Breast epithelium (tissue), 4 donors: ENCODE measurements around the gene KIAA0513. TPM values are rescaled to one million over a fixed set of nuclear protein-coding genes. Genes with fewer than 3 reads are reported as not detected.

Experiments used
- DNase-seq, 2 donors: peaks; one replicate each; pipeline ENCODE4 v3.0.0-alpha.2; 2019; ENCODE audit warnings: low spot score in 2 of 2
- H3K27ac ChIP-seq, 2 donors: fragments of 200-600 bp; sonication (generic) in 1 of 2; one replicate each; pipeline ENCODE4 v1.5.1; 2016 to 2019; ENCODE audit warnings: mild to moderate bottlenecking in 1 of 2
- H3K27me3 ChIP-seq, 2 donors: fragments of 200-600 bp; sonication (generic) in 1 of 2; one replicate each; pipeline versions ENCODE4 v1.5.1 to v1.6.0; 2017 to 2019; ENCODE audit warnings: control low read depth in 1 of 2, mild to moderate bottlenecking in 1 of 2
- H3K36me3 ChIP-seq: fragments of 200-600 bp; one replicate; pipeline ENCODE4 v1.5.1; 2019
- H3K4me1 ChIP-seq, 2 donors: fragments of 200-600 bp; sonication (generic); one replicate each; pipeline ENCODE4 v1.5.1; 2016 to 2019; ENCODE audit warnings: control low read depth in 1 of 2
- H3K4me3 ChIP-seq, 3 donors: fragments of 200-600 bp; sonication (generic); 1 replicate in 2 of 3; 2 replicates in 1 of 3; pipeline ENCODE4 v1.5.1; 2016 to 2019; ENCODE audit warnings: mild to moderate bottlenecking in 3 of 3, moderate library complexity in 2 of 3
- H3K9me3 ChIP-seq, 2 donors: fragments of 200-600 bp; sonication (generic) in 1 of 2; one replicate each; pipeline ENCODE4 v1.5.1; 2016 to 2019; ENCODE audit warnings: control low read depth in 1 of 2
- POLR2A ChIP-seq: fragments of 450-650 bp; IDR thresholded peaks from one replicate; pipeline ENCODE4 v1.6.1; 2016; ENCODE audit warnings: antibody characterized with exemption, mild to moderate bottlenecking, moderate library complexity
- POLR2AphosphoS5 ChIP-seq, 3 donors: sonication (generic); formaldehyde crosslinking; IDR thresholded peaks; one replicate each; pipeline ENCODE4 v1.6.1; 2017; ENCODE audit warnings: antibody characterized with exemption in 3 of 3
- intact Hi-C: fragments of 100-400 bp; cut with DNase I; formaldehyde crosslinking; loops from one replicate; pipeline ENCODE4 v1.15.1; 2023; ENCODE audit warnings: low total_unique reads
- total RNA-seq, 3 donors: library from RNA; depleted of rRNA; stranded (reverse); fragments of >200 nt; gene quantifications; one replicate each; pipeline ENCODE4 v1.1.0, GENCODE V29; 2016
- TF ChIP-seq, protein P1 (sequence below), 3 donors: fragments of 450-650 bp; IDR thresholded peaks; one replicate each; pipeline ENCODE4 v1.5.1; 2016 to 2017; ENCODE audit warnings: antibody characterized with exemption in 3 of 3, mild to moderate bottlenecking in 3 of 3, moderate library complexity in 3 of 3

Gene KIAA0513
- total RNA-seq, 3 donors from 2014 or later = 7.6 to 16.2 (median 10.8) TPM

GRCh38 chr16:85005285-85006069 lies 22.1 kb upstream of the KIAA0513 start:
- no peak for DNase-seq
- TF ChIP-seq POLR2AphosphoS5 (IDR thresholded peaks at IDR 0.05) = peak in 1 of 3 donors; percentile 39
- no peak for TF ChIP-seq POLR2A
- TF ChIP-seq, protein P1, sequence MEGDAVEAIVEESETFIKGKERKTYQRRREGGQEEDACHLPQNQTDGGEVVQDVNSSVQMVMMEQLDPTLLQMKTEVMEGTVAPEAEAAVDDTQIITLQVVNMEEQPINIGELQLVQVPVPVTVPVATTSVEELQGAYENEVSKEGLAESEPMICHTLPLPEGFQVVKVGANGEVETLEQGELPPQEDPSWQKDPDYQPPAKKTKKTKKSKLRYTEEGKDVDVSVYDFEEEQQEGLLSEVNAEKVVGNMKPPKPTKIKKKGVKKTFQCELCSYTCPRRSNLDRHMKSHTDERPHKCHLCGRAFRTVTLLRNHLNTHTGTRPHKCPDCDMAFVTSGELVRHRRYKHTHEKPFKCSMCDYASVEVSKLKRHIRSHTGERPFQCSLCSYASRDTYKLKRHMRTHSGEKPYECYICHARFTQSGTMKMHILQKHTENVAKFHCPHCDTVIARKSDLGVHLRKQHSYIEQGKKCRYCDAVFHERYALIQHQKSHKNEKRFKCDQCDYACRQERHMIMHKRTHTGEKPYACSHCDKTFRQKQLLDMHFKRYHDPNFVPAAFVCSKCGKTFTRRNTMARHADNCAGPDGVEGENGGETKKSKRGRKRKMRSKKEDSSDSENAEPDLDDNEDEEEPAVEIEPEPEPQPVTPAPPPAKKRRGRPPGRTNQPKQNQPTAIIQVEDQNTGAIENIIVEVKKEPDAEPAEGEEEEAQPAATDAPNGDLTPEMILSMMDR (IDR thresholded peaks at IDR 0.05) = no peak
- Histone ChIP-seq H3K27me3 (no peaks in the 10 kb centered on the region), H3K36me3 (no peaks in the 10 kb centered on the region), H3K27ac (peak overlapping the region; percentile 83 to 85), H3K9me3 (no peaks in the 10 kb centered on the region), H3K4me1 (peaks cover 10 to 22% of the 10 kb centered on the region in 2 donors), H3K4me3 (peak overlapping the region in 1 of 3 donors; percentile 15)
- intact Hi-C loops = no loop called here

DNA sequence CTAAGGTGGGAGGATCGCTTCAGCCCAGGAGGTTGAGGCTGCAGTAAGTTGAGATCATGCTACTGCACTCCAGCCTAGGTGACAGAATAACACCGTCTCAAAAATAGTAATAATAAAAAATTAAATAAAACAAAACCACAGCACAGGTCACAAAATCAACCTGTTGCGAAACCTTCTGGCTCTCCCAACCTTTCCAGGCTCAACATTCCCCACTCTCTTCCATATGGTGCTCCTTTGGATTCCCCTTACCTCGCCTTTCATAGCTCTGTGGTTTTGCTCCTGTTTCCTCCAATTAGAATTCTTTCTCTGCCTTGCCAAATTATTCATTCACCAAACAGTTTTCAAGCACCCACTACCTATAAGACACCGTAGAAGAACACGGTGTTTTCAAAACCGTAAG lies 21.0 kb upstream of the KIAA0513 start:
- peak overlapping the region; percentile 61 to 83 for H3K27ac ChIP-seq
- intact Hi-C loops = no loop called here
- H3K4me1 ChIP-seq = peaks cover 6 to 18% of the 10 kb centered on the region in 2 donors
- DNase-seq = no peak
- TF ChIP-seq POLR2AphosphoS5 (IDR thresholded peaks at IDR 0.05) (no peak), POLR2A (no peak)
- TF ChIP-seq, protein P1 (IDR thresholded peaks at IDR 0.05) = no peak
- no peaks in the 10 kb centered on the region for H3K36me3 ChIP-seq
- H3K9me3 ChIP-seq = no peaks in the 10 kb centered on the region
- H3K27me3 ChIP-seq = no peaks in the 10 kb centered on the region
- H3K4me3 ChIP-seq = no peak overlapping the region

GRCh38 chr16:85007496-85008214 lies 19.9 kb upstream of the KIAA0513 start:
- no peak for DNase-seq
- Histone ChIP-seq H3K4me1 (peaks cover 6 to 18% of the 10 kb centered on the region in 2 donors), H3K36me3 (no peaks in the 10 kb centered on the region), H3K4me3 (no peak overlapping the region), H3K27me3 (no peaks in the 10 kb centered on the region), H3K9me3 (no peaks in the 10 kb centered on the region), H3K27ac (peak overlapping the region; percentile 34 to 61)
- intact Hi-C loops = no loop called here
- TF ChIP-seq POLR2A = no peak
- TF ChIP-seq, protein P1 (IDR thresholded peaks at IDR 0.05) = no peak
- TF ChIP-seq POLR2AphosphoS5 (IDR thresholded peaks at IDR 0.05) = no peak

GRCh38 chr16:85008271-85008670 lies 19.3 kb upstream of the KIAA0513 start:
- H3K4me1 ChIP-seq = peaks cover 6 to 18% of the 10 kb centered on the region in 2 donors
- no peaks in the 10 kb centered on the region for H3K27me3 ChIP-seq
- intact Hi-C loops = no loop called here
- H3K9me3 ChIP-seq = no peaks in the 10 kb centered on the region
- peak overlapping the region; percentile 34 to 61 for H3K27ac ChIP-seq
- H3K4me3 ChIP-seq = no peak overlapping the region
- TF ChIP-seq POLR2AphosphoS5 (IDR thresholded peaks at IDR 0.05) (no peak), POLR2A (no peak)
- TF ChIP-seq, protein P1 (IDR thresholded peaks at IDR 0.05) = no peak
- no peaks in the 10 kb centered on the region for H3K36me3 ChIP-seq
- DNase-seq = no peak

DNA sequence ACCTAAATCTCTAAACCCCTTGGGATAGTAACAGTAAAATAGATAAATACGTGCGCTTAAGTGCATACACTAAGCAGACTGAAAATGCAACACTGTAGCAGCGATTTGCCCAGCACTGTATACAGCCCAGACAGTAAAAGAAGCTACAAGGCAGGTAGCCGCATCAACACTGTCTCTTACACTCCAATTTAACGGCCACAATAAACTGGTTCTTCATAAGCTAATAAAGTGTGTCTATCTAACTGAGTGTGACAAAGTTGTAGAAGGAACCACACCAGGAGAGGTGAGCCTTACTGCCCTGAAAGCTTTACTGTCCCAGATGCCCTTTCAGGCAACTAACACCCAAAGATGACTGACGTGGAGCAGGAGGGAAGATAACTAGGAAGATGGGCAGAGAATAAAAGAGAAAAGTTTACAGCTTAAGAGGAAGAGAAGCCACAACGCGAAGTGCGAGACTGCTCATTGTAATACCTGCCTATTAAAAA lies 17.1 kb upstream of the KIAA0513 start:
- no peaks in the 10 kb centered on the region for H3K27me3 ChIP-seq
- intact Hi-C loops = no loop called here
- peak overlapping the region; percentile 86 to 92 (median 86) for H3K4me3 ChIP-seq
- no peak for TF ChIP-seq POLR2A
- DNase-seq = no peak
- H3K4me1 ChIP-seq = peaks cover 0 to 11% of the 10 kb centered on the region in 2 donors
- no peaks in the 10 kb centered on the region for H3K36me3 ChIP-seq
- H3K27ac ChIP-seq = peak overlapping the region; percentile 97
- no peaks in the 10 kb centered on the region for H3K9me3 ChIP-seq
